NCI-H82 (cell line): ENCODE data around the gene LDLRAD3.

Experiments
- DNase-seq: peaks from one replicate; lab custom pipeline; 2025; lab: John Stamatoyannopoulos, UW

The LDLRAD3 gene

GRCh38 chr11:35927682-35928081, 16.2 kb upstream of the LDLRAD3 start:
- DNase-seq, result no peak

DNA sequence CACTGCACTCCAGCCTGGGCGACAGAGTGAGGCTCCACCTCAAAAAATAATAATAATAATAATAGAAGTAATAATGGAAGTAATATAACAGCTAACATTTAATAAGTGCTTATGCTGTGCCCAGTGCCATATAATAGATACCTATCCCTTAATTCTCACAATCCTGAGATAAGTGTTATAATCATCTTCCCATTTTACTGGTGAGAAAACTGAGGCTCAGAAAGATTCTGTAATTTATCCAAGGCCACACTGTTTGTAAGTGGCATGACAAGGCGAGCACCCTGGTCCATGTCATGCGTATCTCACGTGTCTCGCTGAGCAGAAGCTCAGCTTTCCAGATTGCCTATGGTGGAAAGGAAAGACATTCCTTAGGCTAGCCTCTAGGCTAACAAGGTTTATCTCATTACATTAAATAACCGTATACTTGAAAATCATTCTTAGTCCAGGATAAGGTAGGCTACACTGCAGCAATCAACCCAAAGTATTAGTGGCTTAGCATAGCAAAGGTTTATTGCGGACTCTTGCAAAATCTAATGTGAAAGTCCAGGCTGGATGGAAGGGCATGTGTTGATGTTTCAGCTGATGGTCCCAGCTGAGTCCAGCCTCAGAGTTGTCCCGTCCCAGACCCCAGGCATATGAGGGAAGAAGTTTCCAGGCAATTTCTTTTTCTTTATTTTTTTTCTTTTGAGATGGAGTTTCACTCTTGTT, 15.0 kb upstream of the LDLRAD3 start:
- no peak for DNase-seq

DNA sequence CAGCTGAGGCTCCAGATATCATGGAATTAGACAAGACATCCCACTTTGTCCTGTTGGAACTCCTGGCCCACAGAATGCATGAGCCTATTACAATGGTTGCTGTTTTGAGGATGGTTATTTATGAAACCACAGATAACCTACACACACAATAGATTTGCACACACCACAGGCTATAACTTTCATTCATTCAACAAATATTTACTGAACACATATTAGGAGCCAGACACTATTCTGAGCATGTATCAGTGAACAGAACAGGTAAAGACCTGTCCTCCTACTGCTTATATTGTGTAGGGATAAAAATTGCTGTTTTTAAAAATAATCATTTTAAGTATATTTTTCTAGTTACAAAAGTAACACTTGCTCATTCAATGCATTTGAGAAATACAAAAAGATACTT, 13.4 kb upstream of the LDLRAD3 start:
- no peak for DNase-seq

GRCh38 chr11:35932121-35932520, 11.7 kb upstream of the LDLRAD3 start:
- DNase-seq, result no peak

DNA sequence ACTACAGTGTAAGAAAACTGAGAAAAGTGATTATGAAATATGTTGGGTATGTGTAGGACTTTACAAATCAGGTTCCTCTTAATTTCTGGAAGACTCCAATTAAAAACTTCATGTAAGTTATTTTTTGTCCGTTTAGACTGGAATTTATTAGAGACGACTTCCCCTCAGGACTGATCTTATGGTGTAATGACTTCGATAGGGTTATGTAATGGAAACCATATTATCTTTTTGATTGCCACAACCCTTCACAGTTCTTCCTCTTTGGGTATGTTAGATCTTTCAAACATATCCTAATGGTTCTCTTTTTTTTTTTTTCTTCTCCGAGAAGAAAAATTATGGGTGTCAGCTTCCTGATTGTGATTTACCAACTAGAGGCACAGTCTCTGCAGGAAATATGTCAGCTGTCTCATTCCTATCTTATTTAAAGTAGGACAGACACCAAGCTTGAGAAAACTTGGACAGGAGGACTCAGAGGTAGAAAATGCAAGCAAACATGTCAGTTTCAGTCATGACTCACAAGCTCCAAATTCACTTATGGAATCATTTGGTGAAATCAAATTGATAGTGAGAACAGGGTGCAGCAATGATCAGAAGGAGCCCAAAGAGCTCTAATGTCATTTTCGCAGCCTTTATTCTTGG, 11.1 kb upstream of the LDLRAD3 start:
- DNase-seq, result no peak

DNA sequence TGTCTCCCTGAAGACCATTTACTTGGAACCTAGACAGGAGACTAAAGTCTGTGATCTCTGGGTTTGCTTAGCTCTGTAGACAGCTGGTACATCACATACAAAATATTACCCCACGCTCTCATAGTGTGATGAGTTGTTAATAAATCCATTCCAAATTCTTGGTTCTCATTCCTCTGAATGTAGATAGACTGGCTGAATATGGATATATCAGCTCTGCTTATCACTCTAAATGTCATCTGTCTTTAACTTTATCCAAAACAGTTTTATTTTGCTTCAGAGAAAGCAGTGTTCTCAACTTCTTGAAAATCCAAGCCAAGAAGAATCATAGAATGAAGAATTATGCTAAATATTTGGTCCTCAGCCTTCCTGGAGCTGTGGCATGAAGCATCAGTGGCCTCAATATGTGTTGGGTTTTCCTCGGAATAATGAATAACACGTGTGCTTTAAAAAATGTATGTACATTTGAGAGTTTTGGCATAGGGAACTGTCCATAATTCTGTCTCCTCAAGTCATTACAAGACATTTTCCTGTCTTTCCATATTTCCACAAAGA, 10.5 kb upstream of the LDLRAD3 start:
- no peak for DNase-seq

GRCh38 chr11:35934271-35934670, 9.6 kb upstream of the LDLRAD3 start:
- no peak for DNase-seq

GRCh38 chr11:35934981-35935380, 8.9 kb upstream of the LDLRAD3 start:
- no peak for DNase-seq

DNA sequence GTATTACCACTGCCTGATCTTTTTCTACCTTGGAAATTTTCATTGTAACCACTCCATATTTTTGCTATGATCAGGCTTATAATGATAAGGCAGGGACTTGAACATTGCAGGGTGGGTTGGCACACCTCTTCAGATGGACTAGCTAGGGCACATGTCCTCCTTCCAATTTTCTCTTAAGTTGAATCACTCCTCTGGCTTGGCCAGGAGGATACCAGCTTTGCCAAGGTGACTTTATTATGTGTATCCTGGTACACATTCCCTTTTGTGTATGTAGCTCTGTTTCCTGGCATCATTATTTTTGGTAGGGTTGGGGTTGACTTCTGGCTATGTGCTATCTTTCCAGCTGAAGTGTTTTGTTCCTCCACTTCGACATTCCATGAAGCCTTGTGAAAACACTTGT, 8.5 kb upstream of the LDLRAD3 start:
- no peak for DNase-seq

DNA sequence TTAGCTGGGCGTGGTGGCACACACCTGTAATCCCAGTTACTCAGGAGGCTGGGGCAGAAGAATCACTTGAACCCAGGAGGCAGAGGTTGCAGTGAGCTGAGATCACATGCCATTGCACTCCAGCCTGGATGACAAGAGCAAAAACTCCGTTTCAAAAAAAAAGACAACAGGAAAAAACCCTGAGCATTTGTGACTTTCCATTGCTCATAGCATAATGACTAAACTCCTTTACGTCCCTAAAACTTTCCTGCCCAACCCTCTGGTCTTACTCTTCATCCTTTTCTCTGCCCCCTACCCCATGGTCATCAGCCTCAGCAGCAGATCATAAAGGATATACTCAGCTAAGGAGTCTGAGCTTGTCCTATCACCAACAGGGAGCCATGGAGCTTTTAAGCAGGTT, 6.8 kb upstream of the LDLRAD3 start:
- DNase-seq, result no peak

DNA sequence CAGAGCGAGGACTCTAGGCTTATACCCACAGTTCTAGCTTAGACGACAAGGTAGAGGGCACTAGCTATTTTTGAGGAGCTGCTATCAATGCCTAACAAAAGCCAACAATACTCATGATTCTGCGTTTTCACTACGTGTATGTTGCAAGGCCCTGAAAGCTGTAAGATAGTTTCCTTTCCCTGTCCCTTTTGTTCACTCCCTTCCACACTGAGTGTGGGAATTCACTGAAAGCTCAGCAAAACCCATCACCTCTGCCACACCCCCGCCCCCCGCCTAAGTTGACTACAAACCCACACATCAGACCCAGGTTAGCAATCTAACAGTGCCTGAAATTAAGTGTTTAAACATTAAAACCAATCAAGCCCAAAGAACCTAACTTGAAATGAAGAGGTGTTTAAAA, 6.2 kb upstream of the LDLRAD3 start:
- no peak for DNase-seq

GRCh38 chr11:35938231-35938630, 5.6 kb upstream of the LDLRAD3 start:
- DNase-seq, result no peak

DNA sequence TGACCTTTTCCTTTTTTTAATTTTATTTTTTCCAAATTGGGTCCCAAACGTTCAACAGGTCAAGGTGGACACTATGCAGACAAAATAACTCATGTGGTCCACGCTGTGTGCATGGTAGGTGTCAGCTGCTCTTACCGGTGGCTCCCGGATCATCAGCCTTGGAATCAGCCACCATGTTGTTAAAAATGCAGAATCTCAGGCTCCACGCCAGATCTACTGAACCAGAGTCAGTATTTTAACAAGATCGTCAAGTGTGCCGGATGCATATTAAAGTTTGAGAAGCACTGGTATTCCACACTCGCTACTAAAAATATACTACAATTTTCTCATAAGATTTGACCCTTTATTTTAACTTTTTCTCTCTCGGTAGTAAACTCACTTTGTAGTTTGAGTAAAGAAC, 553 bp upstream of the LDLRAD3 start:
- no peak for DNase-seq

DNA sequence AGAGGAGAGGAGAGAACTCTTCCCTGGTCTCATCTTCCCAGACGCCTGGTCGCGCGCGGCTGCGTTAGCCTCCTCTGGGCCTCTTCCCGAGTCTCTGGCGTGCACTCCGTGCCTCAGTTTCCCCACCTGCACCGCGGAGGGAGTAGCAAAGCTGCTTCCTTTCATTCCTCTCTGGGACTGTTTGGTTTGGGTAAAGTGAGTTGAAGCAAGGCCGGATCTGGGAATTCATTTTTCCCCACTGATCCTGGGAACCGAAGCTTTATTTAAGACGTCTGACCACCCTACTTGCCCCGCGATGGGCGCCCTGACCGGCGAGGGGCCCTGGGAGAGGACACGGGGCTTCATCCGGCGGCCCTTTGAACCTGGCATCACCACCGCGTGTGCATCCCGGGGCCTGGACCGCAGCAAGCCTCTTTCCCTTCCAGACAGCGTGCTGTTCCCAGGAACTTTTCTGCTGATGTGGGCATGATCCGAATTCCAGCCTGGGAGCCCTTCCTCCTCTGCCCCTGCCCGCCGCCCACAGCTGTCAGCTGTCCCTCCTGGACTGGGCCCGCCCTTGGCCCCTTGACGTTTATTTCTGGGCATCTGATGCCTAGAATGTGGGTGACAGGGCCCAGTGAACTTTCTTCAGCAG, 758 bp downstream of the LDLRAD3 start:
- DNase-seq, result peak; percentile 17

GRCh38 chr11:35945137-35945518, 1.3 kb downstream of the LDLRAD3 start:
- DNase-seq, result no peak

- DNase-seq, result no peak
These were observed 2.9 kb downstream of the LDLRAD3 start for GRCh38 chr11:35946766-35947165.

DNA sequence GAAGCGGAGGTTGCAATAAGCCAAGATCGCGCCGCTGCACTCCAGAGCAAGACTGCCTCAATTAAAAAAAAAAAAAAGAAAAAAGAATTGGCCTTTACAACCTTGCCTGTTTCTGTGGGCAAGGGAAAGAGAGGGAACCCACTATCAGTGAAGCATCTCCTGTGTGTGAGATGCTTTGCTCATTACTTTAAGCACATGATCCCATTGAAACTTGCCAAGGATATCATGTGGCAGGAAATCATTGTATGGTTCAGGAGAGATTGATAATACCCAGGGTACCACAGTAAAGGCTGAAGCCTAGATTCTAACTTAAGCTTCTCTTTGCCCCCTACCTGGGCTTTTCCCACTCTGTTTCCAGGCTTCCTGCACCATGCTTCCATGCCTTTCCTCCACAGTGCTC, 3.6 kb downstream of the LDLRAD3 start:
- DNase-seq, result no peak

DNA sequence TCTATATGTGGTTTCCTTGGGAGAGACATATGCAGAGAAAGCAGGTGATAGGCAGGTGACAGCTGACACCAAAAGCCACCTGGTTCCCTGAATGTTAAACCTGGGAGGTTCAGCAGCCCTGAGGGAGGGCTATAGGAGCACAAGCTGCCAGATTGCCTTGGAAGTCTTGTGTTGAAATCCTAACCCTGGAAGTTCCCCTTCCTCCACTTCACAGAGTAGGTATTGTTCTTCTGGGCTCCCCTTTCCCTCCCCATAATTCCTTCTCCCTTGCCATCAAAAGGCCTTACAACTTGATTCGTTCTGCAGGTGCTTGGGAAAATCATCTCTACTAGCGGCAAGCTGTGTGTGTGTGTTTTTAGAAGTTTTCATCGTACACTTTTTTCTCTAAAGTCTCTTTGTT, 5.4 kb downstream of the LDLRAD3 start:
- no peak for DNase-seq

DNA sequence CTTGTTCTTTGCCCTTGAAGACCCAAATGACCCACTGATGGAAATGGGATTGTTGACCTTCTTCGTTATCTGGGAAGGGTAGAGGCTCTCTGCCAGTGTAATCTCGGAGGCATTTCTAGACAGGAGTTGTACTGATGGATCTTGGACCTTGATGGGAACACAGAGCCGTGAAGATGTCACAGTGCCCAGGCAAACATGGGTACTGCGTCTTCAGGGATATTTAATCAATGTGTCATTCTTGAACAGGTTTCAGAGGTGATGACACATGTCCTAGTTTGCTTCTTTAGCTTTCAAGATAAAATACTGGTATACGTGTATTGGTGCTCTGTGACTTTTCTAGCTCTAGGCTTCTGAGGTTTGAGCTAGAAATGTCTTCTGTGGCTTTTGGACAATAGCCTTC, 6.2 kb downstream of the LDLRAD3 start:
- DNase-seq, result no peak

DNA sequence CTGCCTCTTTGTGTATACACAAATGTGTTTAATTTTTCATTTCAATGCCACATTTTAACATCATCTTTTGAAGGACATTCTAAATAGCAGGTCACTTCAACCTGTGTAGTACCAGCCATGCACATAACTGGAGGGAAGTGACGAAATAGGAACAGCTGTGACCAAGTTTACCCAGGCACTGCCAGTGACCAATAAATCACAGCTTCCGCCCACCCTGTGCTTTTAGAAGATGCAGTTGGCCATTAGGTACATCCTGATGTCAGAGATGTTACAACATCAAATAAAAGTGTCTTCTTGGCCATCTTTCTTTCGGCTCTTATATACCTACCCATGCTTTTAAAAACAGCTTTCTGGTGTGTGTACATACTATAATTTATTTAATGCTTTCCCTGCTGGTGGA, 7.8 kb downstream of the LDLRAD3 start:
- DNase-seq, result no peak

GRCh38 chr11:35953081-35953760, 9.4 kb downstream of the LDLRAD3 start:
- peak; percentile 2 for DNase-seq

- DNase-seq, result no peak
These were observed 10.3 kb downstream of the LDLRAD3 start for GRCh38 chr11:35954205-35954604.

DNA sequence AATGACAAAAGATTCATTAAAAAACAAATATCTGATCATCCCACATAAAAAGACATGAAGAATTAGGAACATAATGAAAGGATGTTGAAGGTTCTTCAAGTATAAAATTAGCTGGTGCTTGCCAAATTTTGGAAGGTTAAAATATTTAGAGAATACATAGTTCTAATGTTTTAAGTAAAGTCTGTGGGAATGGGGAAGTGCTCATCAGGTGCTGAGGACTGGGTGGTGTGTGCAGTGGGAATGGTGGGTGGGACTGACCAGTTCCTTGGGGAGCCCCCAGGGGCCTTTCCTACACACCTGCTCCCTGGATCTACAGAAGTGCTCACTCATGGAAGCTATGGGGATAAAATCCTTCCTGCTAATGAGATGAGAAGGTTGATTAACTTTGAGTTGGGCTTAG, 11.8 kb downstream of the LDLRAD3 start:
- peak; percentile 83 for DNase-seq
